Measurements from ENCODE around the gene RAX2. TPM values are rescaled to one million over a fixed set of nuclear protein-coding genes. Genes with fewer than 3 reads are reported as not detected.

RAX2 gene
- total and polyA plus RNA-seq, 2 of the 13 experiments (the other 11 are each of a cell fraction or from before 2014, with no cell fraction given), result not detected

DNA sequence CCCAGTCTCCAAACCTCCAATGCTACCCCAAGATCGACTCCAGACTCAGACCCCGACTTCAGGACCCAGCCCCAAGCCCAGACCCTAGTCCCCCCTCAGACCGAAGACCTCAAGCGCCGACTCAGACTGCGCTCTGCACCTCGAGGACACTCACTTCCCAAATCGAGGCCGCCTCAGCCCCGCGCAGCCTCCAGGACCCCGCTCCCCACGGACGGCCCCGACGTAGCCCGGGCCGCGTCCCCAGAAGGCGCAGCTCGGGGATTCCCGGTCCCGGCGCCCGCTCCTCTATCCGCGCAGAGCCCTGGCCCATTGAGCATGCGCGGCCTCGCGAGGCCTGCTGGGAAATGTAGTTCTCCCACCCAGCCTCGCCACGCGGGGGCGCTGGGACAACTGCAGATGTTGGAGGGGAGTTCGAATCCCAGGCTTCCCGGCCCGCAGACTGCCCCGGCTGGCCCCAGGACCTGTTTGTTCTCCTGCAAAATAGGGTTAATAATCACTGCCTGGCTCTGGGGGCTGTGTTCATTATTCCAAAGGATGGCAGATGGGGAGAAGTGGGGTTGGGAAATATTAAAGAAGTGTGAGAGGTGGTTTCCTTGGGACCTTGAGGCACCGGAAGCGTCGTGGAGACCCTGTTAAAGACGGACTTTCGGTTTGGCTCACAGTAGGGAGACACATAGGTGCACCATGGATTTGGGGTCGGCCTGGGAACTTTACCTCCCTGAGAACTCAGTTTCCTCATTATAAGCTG is 10.5 kb downstream of the RAX2 start, which contains the start of gene APBA3 (continued):
- TF ChIP-seq KLF9 (CRISPR knock-in tag; IDR thresholded peaks at IDR 0.05; ENCODE audit: low read depth) (no peak), ETV6 (CRISPR knock-in tag; conservative IDR thresholded peaks at IDR 0.05) (no peak), RELA (CRISPR knock-in tag; IDR thresholded peaks at IDR 0.05) (no peak), ZFP91 (CRISPR knock-in tag; IDR thresholded peaks at IDR 0.05; ENCODE audit: borderline replicate concordance) (peak; percentile 69; the same call in 1 of the 2 replicates), ZNF878 (CRISPR knock-in tag; IDR thresholded peaks at IDR 0.05) (no peak), PBX3 (CRISPR knock-in tag; IDR thresholded peaks at IDR 0.05; ENCODE audit: borderline replicate concordance) (no peak), PRDM4 (CRISPR knock-in tag; IDR thresholded peaks at IDR 0.05; ENCODE audit: borderline replicate concordance) (no peak; the same call in 1 of the 2 replicates), TBP (CRISPR knock-in tag; IDR thresholded peaks at IDR 0.05) (no peak), TERF1 (CRISPR knock-in tag; IDR thresholded peaks at IDR 0.05) (no peak), ZNF160 (CRISPR knock-in tag; IDR thresholded peaks at IDR 0.05) (no peak; the same call in 1 of the 2 replicates), MED1 (CRISPR knock-in tag; IDR thresholded peaks at IDR 0.05) (peak; percentile 56)
- TF ChIP-seq, protein P1, sequence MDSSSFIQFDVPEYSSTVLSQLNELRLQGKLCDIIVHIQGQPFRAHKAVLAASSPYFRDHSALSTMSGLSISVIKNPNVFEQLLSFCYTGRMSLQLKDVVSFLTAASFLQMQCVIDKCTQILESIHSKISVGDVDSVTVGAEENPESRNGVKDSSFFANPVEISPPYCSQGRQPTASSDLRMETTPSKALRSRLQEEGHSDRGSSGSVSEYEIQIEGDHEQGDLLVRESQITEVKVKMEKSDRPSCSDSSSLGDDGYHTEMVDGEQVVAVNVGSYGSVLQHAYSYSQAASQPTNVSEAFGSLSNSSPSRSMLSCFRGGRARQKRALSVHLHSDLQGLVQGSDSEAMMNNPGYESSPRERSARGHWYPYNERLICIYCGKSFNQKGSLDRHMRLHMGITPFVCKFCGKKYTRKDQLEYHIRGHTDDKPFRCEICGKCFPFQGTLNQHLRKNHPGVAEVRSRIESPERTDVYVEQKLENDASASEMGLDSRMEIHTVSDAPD (CRISPR knock-in tag; IDR thresholded peaks at IDR 0.05), result no peak
- TF ChIP-seq, protein P2, sequence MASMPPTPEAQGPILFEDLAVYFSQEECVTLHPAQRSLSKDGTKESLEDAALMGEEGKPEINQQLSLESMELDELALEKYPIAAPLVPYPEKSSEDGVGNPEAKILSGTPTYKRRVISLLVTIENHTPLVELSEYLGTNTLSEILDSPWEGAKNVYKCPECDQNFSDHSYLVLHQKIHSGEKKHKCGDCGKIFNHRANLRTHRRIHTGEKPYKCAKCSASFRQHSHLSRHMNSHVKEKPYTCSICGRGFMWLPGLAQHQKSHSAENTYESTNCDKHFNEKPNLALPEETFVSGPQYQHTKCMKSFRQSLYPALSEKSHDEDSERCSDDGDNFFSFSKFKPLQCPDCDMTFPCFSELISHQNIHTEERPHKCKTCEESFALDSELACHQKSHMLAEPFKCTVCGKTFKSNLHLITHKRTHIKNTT (CRISPR knock-in tag; IDR thresholded peaks at IDR 0.05), result no peak
- TF ChIP-seq, protein P3, sequence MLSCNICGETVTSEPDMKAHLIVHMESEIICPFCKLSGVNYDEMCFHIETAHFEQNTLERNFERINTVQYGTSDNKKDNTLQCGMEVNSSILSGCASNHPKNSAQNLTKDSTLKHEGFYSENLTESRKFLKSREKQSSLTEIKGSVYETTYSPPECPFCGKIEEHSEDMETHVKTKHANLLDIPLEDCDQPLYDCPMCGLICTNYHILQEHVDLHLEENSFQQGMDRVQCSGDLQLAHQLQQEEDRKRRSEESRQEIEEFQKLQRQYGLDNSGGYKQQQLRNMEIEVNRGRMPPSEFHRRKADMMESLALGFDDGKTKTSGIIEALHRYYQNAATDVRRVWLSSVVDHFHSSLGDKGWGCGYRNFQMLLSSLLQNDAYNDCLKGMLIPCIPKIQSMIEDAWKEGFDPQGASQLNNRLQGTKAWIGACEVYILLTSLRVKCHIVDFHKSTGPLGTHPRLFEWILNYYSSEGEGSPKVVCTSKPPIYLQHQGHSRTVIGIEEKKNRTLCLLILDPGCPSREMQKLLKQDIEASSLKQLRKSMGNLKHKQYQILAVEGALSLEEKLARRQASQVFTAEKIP (CRISPR knock-in tag; IDR thresholded peaks at IDR 0.05; ENCODE audit: borderline replicate concordance), result no peak
